Right forelimb (tissue), 1 donor: ENCODE results near the gene MRPS15.
"Not testable (repeated sequence)": the region's sequence is repeated elsewhere in the genome, so short reads cannot be mapped to it uniquely, and the experiment has no call there.

Experiments
- DNase-seq: peaks from one replicate; pipeline ENCODE4 v3.0.0-alpha.2; 2018

The MRPS15 gene

GRCh38 chr1:36463803-36464604, at the start of gene MRPS15:
MRPS15 (minus strand) TSS chr1:36464384; CDS start chr1:36464275, 109 bp downstream.
- DNase-seq = peak; percentile 96

GRCh38 chr1:36512842-36513241, 48.7 kb upstream of the MRPS15 start:
- no peak for DNase-seq

GRCh38 chr1:36511804-36512798, 47.9 kb upstream of the MRPS15 start:
- peak; percentile 27 for DNase-seq

- peak; percentile 5 for DNase-seq
Observed at GRCh38 chr1:36511220-36511619, 47.0 kb upstream of the MRPS15 start.

- DNase-seq = peak; percentile 17
Observed at GRCh38 chr1:36510418-36510817, 46.2 kb upstream of the MRPS15 start.

GRCh38 chr1:36508257-36508656, 44.1 kb upstream of the MRPS15 start:
- DNase-seq = peak; percentile 4

- DNase-seq = peak; percentile 20
Observed at GRCh38 chr1:36506276-36506920, 42.2 kb upstream of the MRPS15 start.

- no peak for DNase-seq
Observed at GRCh38 chr1:36503733-36504132, 39.5 kb upstream of the MRPS15 start.

GRCh38 chr1:36503159-36503558, 39.0 kb upstream of the MRPS15 start:
- no peak for DNase-seq

- DNase-seq = no peak
Observed at GRCh38 chr1:36502616-36503015, 38.4 kb upstream of the MRPS15 start.

GRCh38 chr1:36501911-36502310, 37.7 kb upstream of the MRPS15 start:
- not testable (repeated sequence) for DNase-seq

- DNase-seq = no peak
Observed at GRCh38 chr1:36497207-36497606, 33.0 kb upstream of the MRPS15 start.

- DNase-seq = no peak
Observed at GRCh38 chr1:36494971-36495370, 30.8 kb upstream of the MRPS15 start.

GRCh38 chr1:36493524-36493923, 29.3 kb upstream of the MRPS15 start:
- DNase-seq = no peak

GRCh38 chr1:36492491-36492890, 28.3 kb upstream of the MRPS15 start:
- no peak for DNase-seq

GRCh38 chr1:36489258-36490051, 25.3 kb upstream of the MRPS15 start:
- not testable (repeated sequence) for DNase-seq

GRCh38 chr1:36487906-36488305, 23.7 kb upstream of the MRPS15 start:
- no peak for DNase-seq

GRCh38 chr1:36487336-36487725, 23.1 kb upstream of the MRPS15 start:
- DNase-seq = not testable (repeated sequence)

- no peak for DNase-seq
Observed at GRCh38 chr1:36486439-36487335, 22.5 kb upstream of the MRPS15 start.

- DNase-seq = no peak
Observed at GRCh38 chr1:36486093-36486438, 21.9 kb upstream of the MRPS15 start.

GRCh38 chr1:36484099-36484498, 19.9 kb upstream of the MRPS15 start:
- no peak for DNase-seq
